SK-N-SH treated with all-trans-retinoic acid at 6 μM for 48 hours (cell line): ENCODE measurements around the gene APOLD1.

ENCODE experiments used
- ARNTL ChIP-seq: fragments of 450-650 bp; formaldehyde crosslinking; IDR thresholded peaks from 2 replicates; pipeline ENCODE4 v1.5.0; 2020; ENCODE audit warnings: low read depth, mild to moderate bottlenecking, moderate library complexity, borderline replicate concordance
- CSDC2 ChIP-seq: fragments of 250-450 bp; sonication (Bioruptor Pico); IDR thresholded peaks from 2 replicates; pipeline ENCODE4 v1.5.0; 2020; ENCODE audit warnings: mild to moderate bottlenecking, moderate library complexity
- GLIS3 ChIP-seq: fragments of 250-450 bp; sonication (Bioruptor Pico); IDR thresholded peaks from 2 replicates; pipeline ENCODE4 v1.5.0; 2020; ENCODE audit warnings: mild to moderate bottlenecking, moderate library complexity
- OSR1 ChIP-seq: fragments of 250-450 bp; sonication (Bioruptor Pico); IDR thresholded peaks from 2 replicates; pipeline ENCODE4 v1.8.0; 2022; ENCODE audit warnings: moderate library complexity, mild to moderate bottlenecking, inconsistent platforms
- PATZ1 ChIP-seq: fragments of 250-450 bp; sonication (Bioruptor Pico); IDR thresholded peaks from 2 replicates; pipeline ENCODE4 v1.8.0; 2020; ENCODE audit warnings: mild to moderate bottlenecking, moderate library complexity, borderline replicate concordance
- PPARA ChIP-seq: fragments of 250-450 bp; sonication (Bioruptor Pico); IDR thresholded peaks from 2 replicates; pipeline ENCODE4 v1.5.0; 2020; ENCODE audit warnings: mild to moderate bottlenecking, borderline replicate concordance
- ZC3H10 ChIP-seq: fragments of 250-450 bp; sonication (Bioruptor Pico); IDR thresholded peaks from 2 replicates; pipeline ENCODE4 v1.5.1; 2021; ENCODE audit warnings: mild to moderate bottlenecking, moderate library complexity
- ZNF565 ChIP-seq: fragments of 450-650 bp; formaldehyde crosslinking; conservative IDR thresholded peaks from 2 replicates; pipeline ENCODE4 v1.5.0; 2020; ENCODE audit warnings: low read depth, mild to moderate bottlenecking, moderate library complexity
- ZNF70 ChIP-seq: fragments of 450-650 bp; formaldehyde crosslinking; IDR thresholded peaks from 2 replicates; pipeline ENCODE4 v1.5.0; 2020; ENCODE audit warnings: mild to moderate bottlenecking, moderate library complexity
- TF ChIP-seq, protein P1 (sequence below): fragments of 250-450 bp; sonication (Bioruptor Pico); IDR thresholded peaks from 2 replicates; pipeline ENCODE4 v1.5.1; 2020; ENCODE audit warnings: low read depth, mild to moderate bottlenecking, moderate library complexity
- TF ChIP-seq, protein P2 (sequence below): fragments of 250-450 bp; sonication (Bioruptor Pico); IDR thresholded peaks from 2 replicates; pipeline ENCODE4 v1.5.1; 2021; ENCODE audit warnings: mild to moderate bottlenecking, moderate library complexity
- TF ChIP-seq, protein P3 (sequence below): fragments of 250-450 bp; sonication (Bioruptor Pico); IDR thresholded peaks from 2 replicates; pipeline ENCODE4 v1.8.0; 2021; ENCODE audit warnings: low read depth, mild to moderate bottlenecking, moderate library complexity, borderline replicate concordance

DNA sequence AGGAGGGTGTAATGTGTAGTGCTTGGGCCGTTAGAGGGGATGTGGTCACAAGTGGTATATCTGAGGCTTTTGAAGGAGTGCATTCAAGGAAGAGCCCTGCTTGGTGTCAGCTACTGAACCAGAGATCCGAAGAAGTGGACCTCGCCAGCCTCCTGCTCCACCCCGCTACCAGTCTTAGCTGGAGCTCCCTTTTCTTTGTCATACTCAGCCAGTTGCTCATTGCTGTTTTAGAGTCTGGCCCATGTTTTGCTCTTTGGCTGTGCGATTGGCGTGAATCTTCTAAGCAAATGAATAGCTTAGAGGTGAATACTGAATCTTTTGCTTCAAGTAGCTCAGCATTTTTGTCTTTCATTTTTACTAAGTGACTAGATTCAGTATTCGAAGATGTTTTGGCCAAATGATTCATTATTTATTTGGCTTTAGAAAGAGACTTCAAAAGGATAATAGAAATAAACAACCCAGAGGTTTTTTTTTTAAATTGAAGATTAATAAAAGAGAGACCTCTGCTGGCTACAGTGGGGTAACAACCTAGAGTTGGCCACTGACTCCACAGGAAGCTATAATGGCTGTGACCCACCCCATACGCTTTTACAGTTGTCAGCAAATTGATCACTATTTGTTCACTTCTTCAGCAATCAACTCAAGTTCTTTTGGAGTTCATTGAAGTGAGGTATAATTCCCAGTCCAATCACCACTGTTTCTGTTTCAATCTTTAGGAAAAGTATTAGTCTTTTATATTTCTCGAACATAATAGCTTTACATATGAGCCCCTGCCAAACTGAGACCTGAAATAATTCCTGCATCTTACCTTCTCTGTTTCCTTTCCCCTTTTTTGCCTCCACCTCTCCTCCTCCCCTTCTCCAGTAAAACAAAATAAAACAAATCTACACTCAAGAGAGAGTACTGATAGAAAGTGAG, 48.4 kb upstream of the APOLD1 start:
- TF ChIP-seq GLIS3 (no peak), ARNTL (CRISPR knock-in tag) (no peak), OSR1 (no peak), ZNF70 (CRISPR knock-in tag) (0 out of 2 replicates have a peak, but pooled peaks have one; percentile 50), ZNF565 (CRISPR knock-in tag) (no peak), PATZ1 (CRISPR knock-in tag) (no peak), CSDC2 (CRISPR knock-in tag) (no peak), ZC3H10 (CRISPR knock-in tag) (no peak), PPARA (CRISPR knock-in tag) (no peak)
- TF ChIP-seq, protein P1, sequence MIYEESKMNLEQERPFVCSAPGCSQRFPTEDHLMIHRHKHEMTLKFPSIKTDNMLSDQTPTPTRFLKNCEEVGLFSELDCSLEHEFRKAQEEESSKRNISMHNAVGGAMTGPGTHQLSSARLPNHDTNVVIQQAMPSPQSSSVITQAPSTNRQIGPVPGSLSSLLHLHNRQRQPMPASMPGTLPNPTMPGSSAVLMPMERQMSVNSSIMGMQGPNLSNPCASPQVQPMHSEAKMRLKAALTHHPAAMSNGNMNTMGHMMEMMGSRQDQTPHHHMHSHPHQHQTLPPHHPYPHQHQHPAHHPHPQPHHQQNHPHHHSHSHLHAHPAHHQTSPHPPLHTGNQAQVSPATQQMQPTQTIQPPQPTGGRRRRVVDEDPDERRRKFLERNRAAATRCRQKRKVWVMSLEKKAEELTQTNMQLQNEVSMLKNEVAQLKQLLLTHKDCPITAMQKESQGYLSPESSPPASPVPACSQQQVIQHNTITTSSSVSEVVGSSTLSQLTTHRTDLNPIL (CRISPR knock-in tag) = no peak
- TF ChIP-seq, protein P2, sequence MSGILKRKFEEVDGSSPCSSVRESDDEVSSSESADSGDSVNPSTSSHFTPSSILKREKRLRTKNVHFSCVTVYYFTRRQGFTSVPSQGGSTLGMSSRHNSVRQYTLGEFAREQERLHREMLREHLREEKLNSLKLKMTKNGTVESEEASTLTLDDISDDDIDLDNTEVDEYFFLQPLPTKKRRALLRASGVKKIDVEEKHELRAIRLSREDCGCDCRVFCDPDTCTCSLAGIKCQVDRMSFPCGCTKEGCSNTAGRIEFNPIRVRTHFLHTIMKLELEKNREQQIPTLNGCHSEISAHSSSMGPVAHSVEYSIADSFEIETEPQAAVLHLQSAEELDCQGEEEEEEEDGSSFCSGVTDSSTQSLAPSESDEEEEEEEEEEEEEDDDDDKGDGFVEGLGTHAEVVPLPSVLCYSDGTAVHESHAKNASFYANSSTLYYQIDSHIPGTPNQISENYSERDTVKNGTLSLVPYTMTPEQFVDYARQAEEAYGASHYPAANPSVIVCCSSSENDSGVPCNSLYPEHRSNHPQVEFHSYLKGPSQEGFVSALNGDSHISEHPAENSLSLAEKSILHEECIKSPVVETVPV (CRISPR knock-in tag) = no peak
- TF ChIP-seq, protein P3, sequence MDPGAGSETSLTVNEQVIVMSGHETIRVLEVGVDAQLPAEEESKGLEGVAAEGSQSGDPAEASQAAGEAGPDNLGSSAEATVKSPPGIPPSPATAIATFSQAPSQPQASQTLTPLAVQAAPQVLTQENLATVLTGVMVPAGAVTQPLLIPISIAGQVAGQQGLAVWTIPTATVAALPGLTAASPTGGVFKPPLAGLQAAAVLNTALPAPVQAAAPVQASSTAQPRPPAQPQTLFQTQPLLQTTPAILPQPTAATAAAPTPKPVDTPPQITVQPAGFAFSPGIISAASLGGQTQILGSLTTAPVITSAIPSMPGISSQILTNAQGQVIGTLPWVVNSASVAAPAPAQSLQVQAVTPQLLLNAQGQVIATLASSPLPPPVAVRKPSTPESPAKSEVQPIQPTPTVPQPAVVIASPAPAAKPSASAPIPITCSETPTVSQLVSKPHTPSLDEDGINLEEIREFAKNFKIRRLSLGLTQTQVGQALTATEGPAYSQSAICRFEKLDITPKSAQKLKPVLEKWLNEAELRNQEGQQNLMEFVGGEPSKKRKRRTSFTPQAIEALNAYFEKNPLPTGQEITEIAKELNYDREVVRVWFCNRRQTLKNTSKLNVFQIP (CRISPR knock-in tag) = no peak
